Cardiac muscle cell (in vitro differentiated cells and primary cell): ENCODE results near the gene GJA5. TPM values are rescaled to one million over a fixed set of nuclear protein-coding genes. Genes with fewer than 3 reads are reported as not detected.

Experiments used
- DNase-seq, 2 donors: peaks; one replicate each; pipeline versions ENCODE4 v3.0.0 to v3.0.0-alpha.2; 2010 to 2017; ENCODE audit warnings: low read depth in 1 of 2, low spot score in 1 of 2
- H3K27ac ChIP-seq: fragments of 200-600 bp; sonication (generic); 2 replicates; pipeline ENCODE4 v1.5.1; 2016
- H3K27me3 ChIP-seq: fragments of 200-600 bp; sonication (generic); 2 replicates; pipeline ENCODE4 v1.6.0; 2016; ENCODE audit warnings: control low read depth
- H3K36me3 ChIP-seq: fragments of 200-600 bp; sonication (generic); 2 replicates; pipeline ENCODE4 v1.5.1; 2016; ENCODE audit warnings: control low read depth
- H3K4me1 ChIP-seq: fragments of 200-600 bp; sonication (generic); 2 replicates; pipeline ENCODE4 v1.8.1; 2017; ENCODE audit warnings: low read depth, mild to moderate bottlenecking, mixed run types
- H3K4me3 ChIP-seq: fragments of 200-600 bp; sonication (generic); 2 replicates; pipeline ENCODE4 v1.5.1; 2016; ENCODE audit warnings: mild to moderate bottlenecking
- H3K9me3 ChIP-seq: fragments of 200-600 bp; sonication (generic); 2 replicates; pipeline ENCODE4 v1.5.1; 2017; ENCODE audit warnings: low read depth, mild to moderate bottlenecking, control low read depth
- CTCF ChIP-seq: IDR thresholded peaks from 2 replicates; pipeline ENCODE4 v1.5.1; 2012; ENCODE audit warnings: low read depth, mild to moderate bottlenecking, low read length
- polyA plus RNA-seq: library from polyadenylated mRNA; unstranded; fragments of >200 nt; fragmentation: Nextera tagmentation; extraction: Ambion mirVana; gene quantifications from 2 replicates; pipeline ENCODE4 v1.2.1, GENCODE V29; 2016
- total RNA-seq: library from RNA; depleted of rRNA; stranded (reverse); fragments of >200 nt; gene quantifications from 2 replicates; pipeline ENCODE4 v1.2.3, GENCODE V29; 2016

Gene GJA5
- total and polyA plus RNA-seq, 2 experiments from 2014 or later: 12.3 to 23.9 TPM

- DNase-seq: no peak
- H3K4me3 ChIP-seq: no peak overlapping the region
- no peak overlapping the region for H3K27ac ChIP-seq
- H3K36me3 ChIP-seq: no peaks in the 10 kb centered on the region
- H3K27me3 ChIP-seq: peaks cover 30% of the 10 kb centered on the region
- no peaks in the 10 kb centered on the region for H3K4me1 ChIP-seq
- TF ChIP-seq CTCF: no peak
- no peaks in the 10 kb centered on the region for H3K9me3 ChIP-seq
These were observed 39.8 kb downstream of the GJA5 start for GRCh38 chr1:147720557-147720956.

- Histone ChIP-seq H3K36me3 (no peaks in the 10 kb centered on the region), H3K4me3 (no peak overlapping the region), H3K27me3 (peaks cover 30% of the 10 kb centered on the region), H3K9me3 (no peaks in the 10 kb centered on the region), H3K27ac (no peak overlapping the region), H3K4me1 (no peaks in the 10 kb centered on the region)
- no peak for TF ChIP-seq CTCF
- DNase-seq: peak in 1 of 2 donors; percentile 12
These were observed 40.6 kb downstream of the GJA5 start for GRCh38 chr1:147719711-147720225.

- Histone ChIP-seq H3K36me3 (no peaks in the 10 kb centered on the region), H3K9me3 (no peaks in the 10 kb centered on the region), H3K27ac (no peak overlapping the region), H3K4me3 (no peak overlapping the region), H3K4me1 (no peaks in the 10 kb centered on the region), H3K27me3 (peaks cover 33% of the 10 kb centered on the region)
- no peak for TF ChIP-seq CTCF
- no peak for DNase-seq
These were observed 41.2 kb downstream of the GJA5 start for GRCh38 chr1:147719029-147719698.

- peaks cover 24% of the 10 kb centered on the region for H3K27me3 ChIP-seq
- H3K4me1 ChIP-seq: no peaks in the 10 kb centered on the region
- no peak overlapping the region for H3K27ac ChIP-seq
- no peaks in the 10 kb centered on the region for H3K36me3 ChIP-seq
- no peak for DNase-seq
- no peak overlapping the region for H3K4me3 ChIP-seq
- TF ChIP-seq CTCF: no peak
- no peaks in the 10 kb centered on the region for H3K9me3 ChIP-seq
These were observed 42.7 kb downstream of the GJA5 start for GRCh38 chr1:147717706-147718097.

- H3K27me3 ChIP-seq: peaks cover 20% of the 10 kb centered on the region
- H3K27ac ChIP-seq: no peak overlapping the region
These were observed 43.2 kb downstream of the GJA5 start for GRCh38 chr1:147717051-147717705.

More at GRCh38 chr1:147717051-147717705, 43.2 kb downstream of the GJA5 start:
- H3K4me3 ChIP-seq: no peak overlapping the region
- H3K4me1 ChIP-seq: no peaks in the 10 kb centered on the region
- no peaks in the 10 kb centered on the region for H3K36me3 ChIP-seq
- no peak for DNase-seq
- no peak for TF ChIP-seq CTCF
- no peaks in the 10 kb centered on the region for H3K9me3 ChIP-seq
